Stimulated activated CD4-positive, alpha-beta T cell treated with anti-CD3 and anti-CD28 coated beads, TNF-alpha, amount 100 ng/mL, for 24 hours (primary cell): Measurements from ENCODE around the gene PTPRN2.

Experiments
- DNase-seq, 3 experiments: peaks; one replicate each; pipeline ENCODE4 v3.0.0-alpha.2; 2020; ENCODE audit warnings: low read depth in 3 of 3

The PTPRN2 gene

DNA sequence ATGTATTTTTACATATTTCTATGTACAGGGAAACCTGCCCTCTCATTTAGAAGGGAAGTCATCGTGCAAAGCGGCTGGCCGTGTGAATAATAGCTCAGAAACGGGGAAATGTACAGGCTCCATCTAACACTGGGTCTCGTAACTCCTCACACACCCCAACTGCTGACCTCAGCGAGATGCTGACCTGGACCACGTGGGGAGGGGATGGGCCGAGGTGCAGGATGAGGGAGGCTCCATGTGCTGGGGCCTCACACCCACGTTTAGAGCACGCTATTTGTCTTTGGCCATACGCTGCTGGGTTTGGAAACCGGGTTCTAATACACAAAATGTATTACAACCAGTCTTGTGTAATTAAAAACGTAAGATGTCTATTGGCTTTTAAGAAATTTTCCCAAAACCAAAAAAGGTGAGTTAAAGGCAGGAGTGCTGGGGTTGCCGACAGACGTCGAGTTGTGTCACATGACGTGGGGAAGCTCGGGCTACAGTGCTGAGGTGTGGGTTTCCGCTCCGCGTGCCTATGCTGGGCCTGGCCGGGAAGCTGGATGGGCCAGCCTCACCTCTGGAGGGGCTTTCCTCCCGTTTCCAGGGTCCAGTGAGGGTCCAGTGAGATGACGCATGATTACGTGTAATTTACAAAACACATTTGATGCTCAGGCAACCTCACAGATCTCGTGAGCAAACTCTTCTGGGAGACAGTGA lies 1035.2 kb downstream of the PTPRN2 start:
- DNase-seq = no peak

DNA sequence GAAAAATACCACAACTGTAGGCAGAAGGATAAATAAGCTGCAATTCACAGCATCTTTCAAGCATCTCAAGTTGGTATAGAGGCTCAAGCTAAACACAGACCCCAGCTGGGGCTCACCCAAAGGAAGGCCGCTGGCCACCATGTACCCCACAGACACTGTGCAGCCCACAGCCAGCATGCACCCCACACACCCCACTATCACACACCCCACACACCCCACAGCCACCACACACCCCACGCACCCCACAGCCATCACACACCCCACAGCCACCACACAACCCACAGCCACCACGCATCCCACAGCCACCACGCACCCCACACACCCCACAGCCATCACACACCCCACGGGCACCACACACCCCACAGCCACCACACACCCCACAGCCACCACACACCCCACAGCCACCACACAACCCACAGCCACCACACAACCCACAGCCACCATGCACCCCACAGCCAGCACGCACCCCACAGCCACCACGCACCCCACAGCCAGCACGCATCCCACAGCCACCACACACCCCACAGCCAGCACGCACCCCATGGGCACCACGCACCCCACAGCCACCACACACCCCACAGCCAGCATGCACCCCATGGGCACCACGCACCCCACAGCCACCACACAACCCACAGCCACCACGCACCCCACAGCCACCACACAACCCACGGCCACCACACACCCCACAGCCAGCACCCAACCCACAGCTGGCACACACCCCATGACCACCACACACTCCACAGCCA lies 1036.1 kb downstream of the PTPRN2 start:
- no peak for DNase-seq

DNA sequence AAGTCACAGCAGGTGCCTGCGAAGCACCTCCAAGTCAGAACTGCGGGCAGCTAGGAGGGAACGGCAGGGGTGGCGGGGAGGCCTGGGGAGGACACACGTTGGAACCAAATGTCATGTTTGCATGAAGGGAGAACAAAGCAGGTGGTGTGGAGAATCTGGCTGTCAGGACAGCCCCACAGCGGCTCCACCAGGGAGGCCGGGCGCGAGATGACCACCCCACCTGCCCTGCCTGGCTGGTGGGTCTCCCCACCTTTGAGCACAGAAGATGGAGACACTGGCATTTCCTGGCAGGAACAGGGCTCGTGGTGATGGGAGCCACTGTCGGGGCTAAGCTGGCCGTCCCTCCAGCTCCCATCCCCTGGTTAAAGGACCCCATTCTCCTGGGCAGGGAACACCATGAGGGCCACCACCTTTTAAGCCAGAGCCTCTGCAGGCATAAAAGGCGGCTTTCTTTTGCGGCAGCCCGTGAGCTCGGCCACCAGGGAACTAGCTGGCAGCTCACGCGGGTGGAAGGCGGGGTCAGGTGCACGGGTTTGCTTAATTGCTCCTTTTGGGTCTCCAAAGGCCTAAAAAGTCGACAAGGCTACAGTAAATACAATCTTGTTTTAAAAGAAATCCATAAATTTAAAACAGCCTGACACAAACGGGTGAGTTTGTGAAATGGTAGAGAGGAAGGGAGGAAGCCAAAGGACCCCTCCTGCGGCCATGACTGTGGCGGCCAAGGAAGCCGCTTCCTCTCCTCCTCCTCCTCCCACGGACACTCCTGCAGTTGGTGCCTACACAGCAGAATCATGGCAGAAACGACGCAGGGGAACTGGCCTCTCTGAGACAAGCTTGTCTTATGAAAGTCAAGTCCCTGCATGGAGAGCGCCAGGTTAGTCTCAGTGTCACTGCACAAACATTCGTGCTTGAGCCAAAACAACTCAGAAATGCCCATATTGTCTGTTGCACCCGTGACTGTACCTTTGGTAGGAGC lies 1037.0 kb downstream of the PTPRN2 start:
- DNase-seq = no peak

DNA sequence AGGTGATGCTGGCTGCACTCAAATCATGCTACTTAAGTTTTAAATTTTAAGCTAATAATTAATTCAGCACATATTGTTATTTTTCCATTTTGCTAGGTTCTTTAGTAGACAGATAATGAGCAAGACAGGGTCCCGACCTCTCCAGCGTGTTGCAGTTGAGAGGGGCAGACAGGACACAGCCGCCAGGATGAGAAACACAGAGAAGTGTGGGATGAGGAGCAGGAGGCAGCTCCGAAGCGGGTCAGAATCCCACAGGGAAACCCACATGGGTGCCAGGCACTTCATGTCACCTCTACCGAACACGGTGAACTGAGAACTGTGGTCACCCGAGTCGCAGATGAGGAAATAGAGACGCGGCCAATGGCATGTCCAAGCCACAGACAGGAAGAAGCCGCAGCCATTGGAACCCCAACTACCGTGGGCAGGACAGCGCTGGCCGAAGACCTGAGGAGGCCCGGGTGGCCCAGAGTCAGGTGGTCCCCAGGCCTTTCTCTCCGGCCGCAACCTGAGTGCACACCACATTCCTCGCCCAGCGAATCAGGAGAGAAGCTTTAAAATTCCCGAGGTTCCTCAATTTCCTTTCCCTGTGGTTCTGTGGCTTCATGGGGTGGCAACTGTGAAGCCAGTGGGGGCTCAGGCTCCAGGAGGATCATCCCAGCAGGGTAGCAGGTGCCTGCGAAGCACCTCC lies 1037.9 kb downstream of the PTPRN2 start:
- no peak for DNase-seq

DNA sequence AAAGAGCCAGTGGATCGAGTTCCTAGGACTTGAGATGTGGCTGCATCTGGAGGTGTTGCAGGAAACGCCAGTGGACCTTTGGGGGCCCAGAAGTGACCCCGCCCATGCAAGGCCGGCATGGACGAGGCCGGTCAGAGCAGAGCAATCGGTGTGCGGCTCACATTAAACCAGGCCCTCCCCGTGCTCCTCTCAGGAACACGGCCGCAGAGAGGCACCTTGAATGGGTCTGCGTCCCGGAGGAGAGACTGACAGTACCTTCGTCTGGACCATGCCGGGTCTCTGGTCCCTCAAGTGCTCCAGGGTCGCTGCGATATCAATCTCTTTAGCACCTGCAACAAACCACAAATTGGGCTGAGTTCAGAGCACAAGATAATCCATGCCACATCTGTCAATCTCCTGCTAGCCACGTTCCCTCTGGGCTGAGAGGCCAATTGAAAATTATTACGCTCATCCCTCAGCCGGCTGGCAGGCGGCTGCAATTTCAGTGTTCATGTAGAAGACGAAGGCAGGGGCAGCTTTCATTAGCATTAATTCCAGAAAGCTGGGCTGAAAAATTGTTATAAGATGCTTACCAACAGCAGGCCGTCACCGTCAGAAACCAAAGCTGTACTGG lies 1038.8 kb downstream of the PTPRN2 start:
- DNase-seq = no peak

DNA sequence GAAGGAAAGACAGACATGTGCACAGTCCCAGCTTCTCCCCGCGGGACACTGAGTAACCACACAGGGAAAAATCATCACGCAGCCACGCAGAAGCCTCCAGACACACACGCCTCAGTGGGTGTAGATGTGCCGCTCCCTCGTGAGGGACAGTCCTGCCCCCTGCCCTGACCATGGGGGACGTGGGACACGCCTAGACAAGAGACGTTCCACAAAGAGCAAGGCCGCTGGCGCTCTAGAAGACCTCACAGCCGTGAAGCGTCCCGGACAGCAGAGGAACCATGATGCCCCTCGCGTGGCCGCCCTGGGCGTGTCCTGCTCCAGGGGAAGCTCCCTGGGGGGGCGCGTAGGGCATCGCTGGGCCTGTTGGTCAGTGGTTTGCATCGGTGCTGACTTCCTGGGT lies 1040.0 kb downstream of the PTPRN2 start:
- DNase-seq = no peak

DNA sequence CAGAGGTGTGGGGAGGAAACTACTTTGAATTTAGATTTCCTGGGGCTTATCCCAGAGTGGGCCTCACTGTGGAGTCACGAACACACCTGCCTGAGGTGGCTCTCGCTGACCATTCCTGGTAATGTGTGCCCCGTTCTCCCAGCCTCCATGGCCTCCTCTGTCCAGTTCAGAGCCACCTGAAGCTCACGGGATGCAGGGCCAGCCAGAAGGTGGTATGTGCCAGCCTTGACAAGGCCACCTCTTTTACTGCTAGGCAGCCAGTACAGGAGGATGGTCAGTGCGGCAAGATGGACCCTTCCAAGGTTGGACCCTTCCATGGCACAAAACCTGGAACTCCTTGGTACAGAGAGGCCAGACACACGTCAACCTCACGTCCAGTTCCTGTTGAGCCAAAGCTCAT lies 1040.5 kb downstream of the PTPRN2 start:
- DNase-seq = no peak

DNA sequence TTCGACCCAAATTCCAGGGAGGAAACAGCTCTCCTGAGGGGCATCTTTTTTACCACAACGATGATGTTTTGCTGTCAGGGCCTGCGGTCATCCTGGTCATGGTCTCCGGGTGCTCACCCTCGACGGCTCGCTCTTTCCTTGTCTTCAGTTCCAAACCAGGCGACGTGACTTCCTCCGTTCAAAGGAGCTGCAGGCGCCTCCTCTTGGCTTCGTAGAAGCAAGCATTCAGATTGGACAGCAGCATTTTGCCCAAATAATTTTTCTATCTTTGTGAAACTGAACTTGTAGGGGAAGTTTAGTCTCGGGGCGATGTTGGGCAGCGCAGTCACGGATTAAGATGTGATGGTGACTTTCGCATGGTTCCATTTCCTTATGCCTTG lies 1042.0 kb downstream of the PTPRN2 start:
- no peak for DNase-seq

DNA sequence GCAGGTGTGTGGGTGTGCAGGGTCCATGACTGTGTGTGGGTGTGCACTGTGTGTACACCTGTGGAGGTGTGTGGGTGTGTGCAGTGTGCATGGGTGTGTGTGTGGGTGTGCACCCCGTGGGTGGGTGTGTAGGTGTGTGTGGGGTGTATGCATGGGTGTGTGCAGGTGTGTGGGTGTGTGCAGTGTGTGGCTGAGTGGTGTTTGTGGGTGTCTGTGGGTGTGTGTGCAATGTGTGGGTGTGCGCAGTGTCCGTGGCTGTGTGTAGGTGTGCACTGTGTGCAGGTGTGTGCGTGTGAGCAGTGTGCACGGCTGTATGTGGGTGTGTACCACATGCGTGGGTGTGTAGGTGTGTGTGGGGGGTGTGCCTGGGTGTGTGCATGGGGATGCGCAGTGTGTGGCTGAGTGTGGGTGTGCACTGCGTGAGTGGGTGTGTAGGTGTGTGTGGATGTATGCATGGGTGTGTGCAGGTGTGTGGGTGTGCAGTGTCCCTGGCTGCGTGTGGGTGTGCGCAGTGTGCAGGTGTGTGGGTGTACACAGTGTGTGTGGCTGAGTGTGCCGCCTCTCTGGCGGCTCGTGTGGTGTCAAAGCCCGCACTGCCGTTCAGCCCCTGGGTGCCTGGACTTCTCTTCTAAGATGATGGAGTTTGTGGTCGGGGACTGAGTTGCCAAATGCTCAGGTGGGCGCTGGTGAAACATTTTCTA lies 1042.5 kb downstream of the PTPRN2 start:
- no peak for DNase-seq

DNA sequence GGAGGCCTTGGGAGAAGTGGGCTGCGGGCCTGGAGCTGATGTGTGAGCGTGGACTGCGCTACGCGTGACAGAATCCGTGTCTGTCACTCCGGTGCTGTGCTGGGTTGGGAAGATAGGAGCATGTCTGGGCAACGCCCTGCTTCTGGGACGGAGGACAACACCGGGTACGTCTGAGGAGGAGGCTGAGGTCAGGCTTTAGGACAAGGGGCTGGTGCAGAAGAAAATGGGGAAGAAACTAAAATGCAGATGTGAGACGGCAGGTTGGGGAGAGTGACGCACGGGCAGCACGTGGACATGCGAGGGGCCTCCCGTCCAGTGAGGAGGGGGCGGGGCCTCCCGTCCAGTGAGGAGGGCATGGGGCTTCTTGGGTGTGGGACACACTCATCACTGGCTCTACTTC lies 1043.4 kb downstream of the PTPRN2 start:
- no peak for DNase-seq

DNA sequence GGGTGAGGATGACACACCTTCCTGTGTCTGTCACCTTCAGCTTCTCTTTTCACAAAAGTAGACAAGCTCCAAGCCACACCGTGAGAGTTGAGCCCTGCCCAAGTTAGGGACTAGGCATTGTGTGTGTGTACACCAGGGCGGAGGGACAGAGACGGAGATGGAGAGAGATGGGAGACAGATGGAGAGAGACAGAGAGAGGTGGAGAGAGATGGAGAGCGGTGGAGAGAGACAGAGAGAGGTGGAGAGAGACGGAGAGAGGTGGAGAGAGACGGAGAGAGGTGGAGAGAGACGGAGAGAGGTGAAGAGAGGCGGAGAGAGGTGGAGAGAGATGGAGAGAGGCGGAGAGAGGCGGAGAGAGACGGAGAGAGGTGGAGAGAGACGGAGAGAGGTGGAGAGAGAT lies 1043.8 kb downstream of the PTPRN2 start:
- no peak for DNase-seq

DNA sequence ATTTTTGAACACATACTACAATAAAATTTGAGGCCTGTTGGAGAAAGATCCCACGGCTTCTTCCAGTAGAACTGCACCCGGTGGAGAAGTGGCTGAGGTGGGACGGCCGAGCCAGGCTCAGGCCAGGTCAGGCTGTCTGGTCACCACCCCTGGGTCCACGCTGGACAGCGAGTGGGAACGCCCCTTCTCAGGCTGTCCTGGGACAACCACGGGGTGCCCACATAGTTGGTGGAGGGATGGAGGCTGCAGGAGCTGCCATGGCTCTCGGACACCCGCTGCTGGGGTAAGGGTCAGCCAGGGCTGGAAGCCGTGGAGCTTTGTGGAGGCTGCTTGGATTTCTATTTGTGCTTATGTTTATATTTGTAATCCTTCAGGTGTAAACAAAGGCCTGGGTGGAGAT lies 1044.3 kb downstream of the PTPRN2 start:
- no peak for DNase-seq

DNA sequence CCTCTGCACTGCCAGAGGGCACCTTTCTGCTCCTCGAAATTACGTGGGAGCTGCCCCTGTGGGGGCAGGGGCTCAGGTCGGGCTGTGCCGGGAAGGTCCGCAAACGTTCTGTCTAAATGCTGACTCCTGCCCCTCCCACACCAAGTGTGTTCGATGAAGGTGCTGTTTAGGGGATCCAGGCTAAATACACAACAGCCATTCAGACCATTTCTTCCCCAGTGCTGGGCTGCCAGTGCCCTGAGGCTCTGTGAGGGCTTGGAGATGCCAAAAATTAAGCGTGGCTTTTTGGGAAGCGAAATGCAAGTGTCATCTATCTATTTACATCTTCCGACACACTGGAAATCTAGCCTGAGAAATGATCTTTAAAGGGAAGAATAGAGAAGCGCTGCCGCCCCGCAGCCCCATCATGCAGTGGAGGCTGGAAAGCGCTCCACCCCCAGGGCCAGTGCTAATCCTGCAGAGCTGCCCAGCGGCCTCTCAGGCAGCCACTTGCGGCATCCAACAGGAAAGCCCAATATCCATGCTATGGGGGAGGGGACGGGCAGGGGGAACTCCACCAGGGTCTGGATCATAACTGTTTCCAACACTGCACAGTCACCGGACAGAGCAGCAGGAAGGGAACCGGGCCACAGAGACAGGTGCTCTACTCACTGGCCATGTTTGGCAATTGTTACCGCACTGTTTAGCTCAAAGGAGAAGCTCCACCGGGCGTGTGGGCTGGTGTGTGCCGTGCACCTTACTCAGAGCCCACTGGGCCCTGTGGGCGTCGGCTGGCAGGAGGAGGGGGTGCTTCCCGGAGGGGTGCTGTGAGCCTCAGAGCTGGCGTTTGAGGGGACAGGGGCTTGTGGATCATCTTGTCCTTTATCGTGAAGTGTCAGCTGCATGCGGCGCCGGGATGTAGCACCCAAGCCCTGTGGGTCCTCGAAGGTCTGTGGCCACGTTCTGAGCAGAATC lies 1045.3 kb downstream of the PTPRN2 start:
- no peak for DNase-seq

DNA sequence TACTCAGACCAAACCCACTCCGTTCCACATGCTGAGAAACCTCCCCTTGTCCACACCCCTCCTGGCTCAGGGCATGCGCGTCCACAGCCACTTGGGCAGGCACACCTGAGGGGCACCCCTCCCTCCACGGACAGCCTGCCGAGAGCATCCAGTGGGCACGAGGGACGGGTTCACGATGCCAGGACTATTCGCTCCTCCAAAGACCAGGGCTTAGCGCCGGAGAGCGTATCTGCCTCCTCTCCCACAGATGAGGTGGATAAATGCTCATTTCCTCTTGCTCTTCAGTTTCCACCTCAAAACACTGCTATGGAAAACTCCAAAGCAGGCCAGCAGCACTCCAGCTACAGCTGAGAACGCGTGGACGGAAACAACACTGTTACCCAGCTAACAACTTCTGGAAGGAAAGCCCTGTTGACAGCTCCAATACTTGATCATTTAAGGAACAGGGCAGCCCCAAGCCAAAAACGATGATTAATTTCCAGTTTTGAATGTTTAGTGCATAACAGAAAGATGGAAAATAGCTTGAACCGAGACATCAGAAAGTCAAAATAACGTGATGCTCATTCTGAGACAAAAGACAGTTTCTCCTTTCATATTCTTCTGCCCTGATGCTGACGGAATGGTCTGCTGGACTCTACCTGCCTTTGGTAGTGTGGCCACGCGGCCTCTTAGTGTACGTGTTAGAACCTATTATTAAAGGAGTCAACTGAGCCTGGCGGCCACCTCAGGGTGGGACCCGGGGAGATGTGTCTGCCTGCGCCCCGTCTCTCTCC lies 1046.1 kb downstream of the PTPRN2 start:
- no peak for DNase-seq

DNA sequence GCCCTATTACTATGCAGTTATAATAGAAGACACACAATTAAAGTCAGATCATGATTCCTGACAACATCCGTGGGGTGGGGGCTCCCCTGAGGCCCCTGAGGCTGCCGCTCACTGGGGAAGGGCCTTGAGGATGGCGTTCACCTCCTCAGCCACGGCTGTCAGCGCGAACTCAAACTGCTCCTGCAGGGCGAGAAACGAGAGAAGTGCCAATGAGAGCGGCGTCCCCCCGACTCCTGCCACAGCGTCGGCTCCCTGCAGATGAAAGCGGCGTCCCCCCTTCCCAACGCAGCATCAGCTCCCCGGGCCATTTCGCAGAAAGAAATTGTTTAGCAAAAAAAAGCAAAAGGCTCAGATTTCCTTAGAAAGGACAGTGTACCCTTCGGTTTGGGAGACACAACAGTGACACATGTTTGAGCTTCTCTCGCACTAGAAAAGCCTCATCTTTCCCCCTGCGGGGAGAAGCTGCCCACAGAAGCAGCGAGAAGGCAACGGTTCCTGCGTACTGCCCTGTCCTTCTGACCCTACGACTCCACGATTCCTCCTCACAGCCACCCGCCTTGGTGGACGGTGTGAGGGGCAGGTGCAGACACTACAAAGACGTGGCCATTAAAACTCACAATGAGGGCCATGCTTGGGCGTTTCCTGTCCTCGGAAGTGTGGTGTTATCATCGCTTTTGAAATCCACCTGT lies 1046.9 kb downstream of the PTPRN2 start:
- DNase-seq = no peak

DNA sequence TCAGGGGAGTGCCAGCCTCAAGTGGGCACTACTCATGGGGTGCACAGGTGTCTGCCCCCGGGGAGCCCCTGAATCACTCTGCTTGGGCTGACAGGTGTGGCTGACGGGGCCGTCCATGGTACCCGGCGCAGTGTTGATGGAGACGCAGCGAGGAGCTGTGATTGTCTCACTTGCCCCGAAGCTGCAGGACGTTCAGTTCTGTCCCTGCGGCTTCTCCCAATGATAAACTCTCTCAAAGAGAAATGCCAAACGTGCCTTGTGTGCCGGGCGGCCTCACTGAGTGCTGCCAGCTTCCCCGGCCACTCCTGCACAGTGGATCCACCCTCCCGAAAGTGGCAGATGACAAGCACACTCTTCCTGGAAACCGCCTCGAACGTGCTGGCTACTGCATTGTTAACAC lies 1047.6 kb downstream of the PTPRN2 start:
- DNase-seq = no peak

DNA sequence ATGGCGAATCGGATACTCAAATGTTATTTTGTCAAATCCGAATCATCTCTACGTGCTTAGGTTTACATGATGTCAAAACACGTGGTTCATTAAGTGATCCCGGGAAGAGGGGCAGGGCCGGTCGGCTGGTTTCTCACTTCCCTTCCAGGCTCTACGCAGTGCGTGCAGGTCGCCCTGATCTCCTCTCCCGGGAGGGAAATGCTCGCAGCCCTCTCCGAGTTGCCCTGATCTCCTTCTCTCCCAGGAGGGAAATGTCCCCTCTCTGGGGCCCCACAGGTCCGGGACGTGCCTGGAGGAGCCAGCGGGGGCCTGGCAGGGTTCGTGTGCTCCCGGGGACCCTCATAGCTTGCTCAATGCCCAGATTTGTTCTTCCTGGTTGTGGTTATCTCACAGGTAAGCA lies 1048.1 kb downstream of the PTPRN2 start:
- DNase-seq = no peak

DNA sequence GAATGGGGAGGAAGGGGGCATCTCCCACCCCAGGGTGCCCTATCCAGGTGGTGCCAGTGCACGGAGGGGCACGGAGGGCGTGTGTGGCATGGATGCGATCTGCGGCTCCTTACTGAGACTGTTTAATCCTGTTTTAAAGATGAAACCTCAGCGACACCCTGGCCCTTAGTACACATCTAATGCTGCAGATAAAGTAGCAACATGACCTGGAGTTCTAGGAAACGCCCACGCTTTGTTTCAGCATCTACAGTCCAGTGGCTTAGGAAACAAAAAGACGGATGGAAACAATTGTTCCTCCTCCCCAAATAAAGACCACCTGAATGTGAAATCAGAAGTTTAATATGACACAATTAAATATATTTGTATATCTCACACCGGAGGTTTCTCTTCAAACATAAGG lies 1048.9 kb downstream of the PTPRN2 start:
- no peak for DNase-seq
